ENCODE results near the gene SDF4.

The SDF4 gene

DNA sequence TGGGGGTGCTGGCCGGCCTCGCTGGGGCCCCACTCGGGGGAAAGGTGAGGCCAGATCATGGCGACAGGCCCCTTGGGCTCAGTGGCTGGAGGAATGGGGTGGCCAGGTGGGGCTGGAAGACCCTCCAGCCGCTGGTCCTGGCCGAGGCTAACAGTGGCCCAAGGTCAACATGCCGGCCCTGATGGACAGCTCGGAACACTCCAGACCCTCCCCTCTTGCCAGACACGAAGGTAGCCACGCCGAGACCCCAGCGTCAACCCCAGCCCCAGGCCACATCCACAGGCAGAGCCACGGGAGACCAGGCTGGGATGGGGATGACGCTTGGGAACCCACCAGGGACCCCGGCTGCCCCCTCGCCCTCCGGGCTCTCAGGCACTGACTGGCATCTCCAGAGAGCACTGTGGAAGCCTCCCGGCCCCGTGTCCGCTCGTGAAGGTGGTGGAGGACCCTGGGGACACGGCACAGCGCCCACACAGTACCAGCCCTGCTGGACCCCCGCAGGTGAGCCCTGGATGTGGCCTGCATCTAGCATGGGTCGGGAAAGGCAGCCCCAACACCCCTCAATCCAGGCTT, 15.6 kb upstream of the SDF4 start:
- TF ChIP-seq TARDBP (IDR thresholded peaks at IDR 0.05) = no peak
- TF ChIP-seq PKNOX1 (IDR thresholded peaks at IDR 0.05) = no peak
- no peak for TF ChIP-seq FOXM1 (IDR thresholded peaks at IDR 0.05; ENCODE audit: borderline replicate concordance)
- TF ChIP-seq ZNF384 (IDR thresholded peaks at IDR 0.05) = no peak
- no peak for TF ChIP-seq FOXA1 (IDR thresholded peaks at IDR 0.05)
- TF ChIP-seq CTBP1 (IDR thresholded peaks at IDR 0.05; ENCODE audit: borderline replicate concordance) = no peak
- TF ChIP-seq L3MBTL2 (conservative IDR thresholded peaks at IDR 0.05) = no peak
- ChIA-PET POLR2A (interaction anchor here (1.0 kb wide), 1 partner anchor 8 kb away, joined by 4 read pairs; no protein-coding TSS in a partner anchor), CTCF (no interaction called here)
- DNase-seq (ENCODE audit: extremely low spot score) = no peak

- TF ChIP-seq FOXK2 (IDR thresholded peaks at IDR 0.05) (no peak), ZNF384 (IDR thresholded peaks at IDR 0.05) (no peak)
- ChIA-PET CTCF (no interaction called here), POLR2A (no interaction called here)
- no peak for DNase-seq (ENCODE audit: extremely low spot score)
Measured at GRCh38 chr1:1246577-1247340, 15.0 kb upstream of the SDF4 start, which contains the start of gene C1QTNF12. C1QTNF12 (minus strand) TSS chr1:1246722; CDS start chr1:1246690, 32 bp downstream.

DNA sequence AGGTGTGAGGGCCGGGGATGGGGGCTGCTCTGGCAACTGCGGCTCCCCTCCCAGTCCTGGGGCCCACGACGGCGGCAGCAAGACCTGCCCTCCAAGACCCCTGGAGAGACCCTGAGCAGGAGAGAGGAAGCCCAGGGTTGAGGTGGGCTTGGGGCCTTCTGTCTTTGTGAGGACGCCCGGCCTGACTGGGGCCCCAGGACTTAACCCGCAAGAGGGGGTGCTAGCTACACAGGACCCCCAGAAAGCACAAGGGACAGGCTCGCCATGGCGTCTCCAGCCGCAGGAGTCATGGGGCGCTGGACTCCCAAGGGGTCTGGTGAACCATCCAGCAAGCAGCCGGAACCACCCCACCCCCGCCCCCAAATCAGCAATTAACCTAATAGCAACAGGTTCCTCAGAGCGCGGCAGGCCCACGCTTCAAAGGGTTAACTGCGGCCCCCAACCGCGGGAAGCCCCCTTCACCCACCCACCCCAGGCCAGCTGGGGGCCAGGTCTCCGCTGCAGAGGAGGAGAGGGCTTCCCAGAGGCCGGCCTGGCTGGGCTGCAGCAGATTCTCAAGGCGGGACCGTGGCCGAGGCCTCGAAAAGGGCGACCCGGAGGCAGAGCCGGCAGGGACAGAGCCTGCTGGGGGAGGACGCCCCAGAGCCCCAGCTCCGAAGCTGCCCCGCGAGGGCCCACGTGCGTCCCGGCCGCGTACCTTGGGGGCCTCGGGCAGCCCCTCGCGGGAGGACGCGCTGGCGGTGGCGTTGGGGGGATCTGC, 14.2 kb upstream of the SDF4 start:
- TF ChIP-seq L3MBTL2 (conservative IDR thresholded peaks at IDR 0.05) (no peak), ARNT (IDR thresholded peaks at IDR 0.05) (no peak), HDGF (IDR thresholded peaks at IDR 0.05; ENCODE audit: borderline replicate concordance) (no peak), FOXK2 (IDR thresholded peaks at IDR 0.05) (no peak), PKNOX1 (IDR thresholded peaks at IDR 0.05) (no peak), TARDBP (IDR thresholded peaks at IDR 0.05) (no peak), LEF1 (IDR thresholded peaks at IDR 0.05; ENCODE audit: borderline replicate concordance) (no peak), SUZ12 (IDR thresholded peaks at IDR 0.05) (no peak), SP1 (IDR thresholded peaks at IDR 0.05) (no peak), ZNF384 (IDR thresholded peaks at IDR 0.05) (no peak)
- ChIA-PET POLR2A (no interaction called here), CTCF (no interaction called here)
- no peak for DNase-seq (ENCODE audit: extremely low spot score)

- DNase-seq (ENCODE audit: extremely low spot score) = no peak
- TF ChIP-seq FOXA1 (IDR thresholded peaks at IDR 0.05) = no peak
- no peak for TF ChIP-seq CTBP1 (IDR thresholded peaks at IDR 0.05; ENCODE audit: borderline replicate concordance)
- TF ChIP-seq FOXM1 (IDR thresholded peaks at IDR 0.05; ENCODE audit: borderline replicate concordance) = no peak
- TF ChIP-seq BHLHE40 (IDR thresholded peaks at IDR 0.05; ENCODE audit: borderline replicate concordance) = no peak
- TF ChIP-seq HDGF (IDR thresholded peaks at IDR 0.05; ENCODE audit: borderline replicate concordance) = no peak
- no peak for TF ChIP-seq SP1 (IDR thresholded peaks at IDR 0.05)
- ChIA-PET POLR2A (no interaction called here), CTCF (no interaction called here)
Measured at GRCh38 chr1:1245178-1245816, 13.5 kb upstream of the SDF4 start.

DNA sequence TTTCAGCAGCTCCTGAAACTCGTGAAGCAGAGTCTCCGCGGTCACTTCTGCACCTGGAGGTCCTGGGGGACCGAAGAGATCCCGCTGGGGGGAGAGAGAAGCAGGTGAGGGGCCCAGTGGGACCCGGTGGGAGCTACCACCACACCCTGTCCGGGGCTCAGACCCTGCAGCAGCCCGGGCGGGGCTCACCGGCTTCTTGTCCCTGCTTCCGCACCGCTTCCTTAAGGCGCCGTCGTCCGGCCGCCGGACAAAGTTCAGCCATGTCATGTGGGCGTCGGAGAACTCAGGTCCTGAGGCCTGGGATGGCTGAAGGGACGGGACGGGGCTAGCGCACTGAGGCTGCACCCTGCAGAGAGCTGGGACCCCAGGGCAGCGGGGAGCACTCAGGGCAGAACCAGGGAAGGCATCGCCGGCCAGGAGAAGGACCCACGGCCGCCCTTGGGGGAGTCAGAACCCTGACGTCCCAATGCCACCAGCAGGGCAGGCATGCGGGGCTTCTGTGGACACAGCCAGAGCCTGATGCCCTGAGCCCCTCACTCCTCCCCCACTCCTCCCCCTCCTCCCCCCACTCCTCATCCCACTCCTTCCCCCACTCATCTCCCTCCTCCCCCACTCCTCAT, 12.5 kb upstream of the SDF4 start:
- CTCF ChIA-PET = no interaction called here
- no peak for TF ChIP-seq TARDBP (IDR thresholded peaks at IDR 0.05)
- TF ChIP-seq FOXA1 (IDR thresholded peaks at IDR 0.05) = no peak
- TF ChIP-seq HDGF (IDR thresholded peaks at IDR 0.05; ENCODE audit: borderline replicate concordance) = no peak
- DNase-seq (ENCODE audit: extremely low spot score) = no peak
- POLR2A ChIA-PET = no interaction called here

- no peak for TF ChIP-seq TARDBP (IDR thresholded peaks at IDR 0.05)
- no peak for TF ChIP-seq BHLHE40 (IDR thresholded peaks at IDR 0.05; ENCODE audit: borderline replicate concordance)
- TF ChIP-seq ARNT (IDR thresholded peaks at IDR 0.05) = no peak
- no peak for TF ChIP-seq FOXA1 (IDR thresholded peaks at IDR 0.05)
- no peak for TF ChIP-seq PKNOX1 (IDR thresholded peaks at IDR 0.05)
- TF ChIP-seq SP1 (IDR thresholded peaks at IDR 0.05) = no peak
- CTCF ChIA-PET = no interaction called here
- POLR2A ChIA-PET = no interaction called here
- DNase-seq (ENCODE audit: extremely low spot score) = no peak
Measured at GRCh38 chr1:1243807-1244191, 12.0 kb upstream of the SDF4 start.

DNA sequence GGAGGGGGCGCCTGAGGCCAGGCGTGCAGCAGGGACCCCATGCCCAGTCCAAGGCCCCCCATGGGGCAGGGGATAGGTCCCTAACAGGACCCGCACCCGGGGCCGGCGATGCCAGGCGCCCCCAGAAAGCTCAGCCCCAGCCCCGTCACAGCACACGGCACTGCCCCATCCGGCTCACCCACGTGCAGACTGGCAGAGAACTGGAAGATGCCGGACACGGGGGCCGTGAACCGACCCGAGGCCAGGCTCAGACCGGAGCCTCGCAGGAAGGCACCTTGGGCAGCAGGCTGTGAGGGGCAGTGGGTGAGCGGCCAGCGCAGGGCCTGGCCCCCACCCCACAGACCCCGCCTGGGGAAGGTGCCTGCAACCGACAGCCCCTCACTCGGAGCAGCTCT, 11.5 kb upstream of the SDF4 start:
- CTCF ChIA-PET = no interaction called here
- TF ChIP-seq L3MBTL2 (conservative IDR thresholded peaks at IDR 0.05) (no peak), HDGF (IDR thresholded peaks at IDR 0.05; ENCODE audit: borderline replicate concordance) (no peak), SUZ12 (IDR thresholded peaks at IDR 0.05) (no peak), ELF4 (IDR thresholded peaks at IDR 0.05) (no peak)
- POLR2A ChIA-PET = no interaction called here
- DNase-seq (ENCODE audit: extremely low spot score) = no peak
